ENCODE measurements around the gene FEZF1.

FEZF1 gene

GRCh38 chr7:122298618-122299017, 5.9 kb downstream of the FEZF1 start:
- Histone ChIP-seq H4K20me1 (ENCODE audit: insufficient read depth) (no peaks in the 10 kb centered on the region), H3K9ac (no peak overlapping the region), H3K36me3 (ENCODE audit: insufficient read depth) (no peaks in the 10 kb centered on the region), H3K4me3 (IDR thresholded peaks at IDR 0.05; ENCODE audit: insufficient read depth, low read depth, low read length) (no peak overlapping the region), H3K4me2 (no peak overlapping the region), H3K27ac (no peak overlapping the region), H3K4me1 (ENCODE audit: low read depth, poor library complexity, severe bottlenecking) (peaks cover 9% of the 10 kb centered on the region), H3K27me3 (ENCODE audit: insufficient read depth, low read depth) (no peaks in the 10 kb centered on the region), H3K79me2 (ENCODE audit: insufficient read depth, low read depth) (no peaks in the 10 kb centered on the region), H2AFZ (ENCODE audit: low read depth) (no peak overlapping the region)
- no peak for TF ChIP-seq CTCF (conservative IDR thresholded peaks at IDR 0.05; ENCODE audit: low read depth, low read length)

- TF ChIP-seq CTCF (conservative IDR thresholded peaks at IDR 0.05; ENCODE audit: low read depth, low read length) = no peak
- Histone ChIP-seq H3K4me1 (ENCODE audit: low read depth, poor library complexity, severe bottlenecking) (peaks cover 9% of the 10 kb centered on the region), H3K27me3 (ENCODE audit: insufficient read depth, low read depth) (no peaks in the 10 kb centered on the region), H3K27ac (no peak overlapping the region), H2AFZ (ENCODE audit: low read depth) (no peak overlapping the region), H3K36me3 (ENCODE audit: insufficient read depth) (no peaks in the 10 kb centered on the region), H4K20me1 (ENCODE audit: insufficient read depth) (no peaks in the 10 kb centered on the region), H3K9ac (no peak overlapping the region), H3K4me3 (IDR thresholded peaks at IDR 0.05; ENCODE audit: insufficient read depth, low read depth, low read length) (no peak overlapping the region), H3K79me2 (ENCODE audit: insufficient read depth, low read depth) (no peaks in the 10 kb centered on the region), H3K4me2 (no peak overlapping the region)
These were observed 6.4 kb downstream of the FEZF1 start for GRCh38 chr7:122298131-122298530.

GRCh38 chr7:122291189-122291588, 13.4 kb downstream of the FEZF1 start:
- no peak overlapping the region for H3K4me2 ChIP-seq
- H2AFZ ChIP-seq (ENCODE audit: low read depth) = no peak overlapping the region
- peaks cover 9% of the 10 kb centered on the region for H3K4me1 ChIP-seq (ENCODE audit: low read depth, poor library complexity, severe bottlenecking)
- no peak for TF ChIP-seq CTCF (conservative IDR thresholded peaks at IDR 0.05; ENCODE audit: low read depth, low read length)
- H3K27me3 ChIP-seq (ENCODE audit: insufficient read depth, low read depth) = no peaks in the 10 kb centered on the region
- H3K9ac ChIP-seq = no peak overlapping the region
- H3K27ac ChIP-seq = no peak overlapping the region
- H4K20me1 ChIP-seq (ENCODE audit: insufficient read depth) = no peaks in the 10 kb centered on the region
- no peaks in the 10 kb centered on the region for H3K36me3 ChIP-seq (ENCODE audit: insufficient read depth)
- no peaks in the 10 kb centered on the region for H3K79me2 ChIP-seq (ENCODE audit: insufficient read depth, low read depth)
- H3K4me3 ChIP-seq (IDR thresholded peaks at IDR 0.05; ENCODE audit: insufficient read depth, low read depth, low read length) = no peak overlapping the region

GRCh38 chr7:122290476-122290875, 14.1 kb downstream of the FEZF1 start:
- H4K20me1 ChIP-seq (ENCODE audit: insufficient read depth) = no peaks in the 10 kb centered on the region
- H3K79me2 ChIP-seq (ENCODE audit: insufficient read depth, low read depth) = no peaks in the 10 kb centered on the region
- H3K27me3 ChIP-seq (ENCODE audit: insufficient read depth, low read depth) = no peaks in the 10 kb centered on the region
- no peak overlapping the region for H3K27ac ChIP-seq
- no peak overlapping the region for H3K4me2 ChIP-seq
- H3K4me3 ChIP-seq (IDR thresholded peaks at IDR 0.05; ENCODE audit: insufficient read depth, low read depth, low read length) = no peak overlapping the region
- no peak; the same call in 1 of the 2 replicates for TF ChIP-seq CTCF (conservative IDR thresholded peaks at IDR 0.05; ENCODE audit: low read depth, low read length)
- peaks cover 5% of the 10 kb centered on the region for H3K4me1 ChIP-seq (ENCODE audit: low read depth, poor library complexity, severe bottlenecking)
- no peak overlapping the region for H2AFZ ChIP-seq (ENCODE audit: low read depth)
- no peaks in the 10 kb centered on the region for H3K36me3 ChIP-seq (ENCODE audit: insufficient read depth)
- no peak overlapping the region for H3K9ac ChIP-seq
